AG10803 (cell line): ENCODE data around the gene FBLN5.

ENCODE experiments used
- DNase-seq: peaks from one replicate; pipeline ENCODE4 v3.0.0; 2010; ENCODE audit warnings: low read depth
- H3K4me3 ChIP-seq: 2 replicates; pipeline ENCODE4 v1.5.1; 2011; ENCODE audit warnings: mild to moderate bottlenecking, low read length, control low read depth
- TF ChIP-seq, protein P1 (sequence below): conservative IDR thresholded peaks from 2 replicates; pipeline ENCODE4 v1.5.1; 2011; ENCODE audit warnings: mild to moderate bottlenecking, low read length, control low read depth, inconsistent platforms

The FBLN5 gene

DNA sequence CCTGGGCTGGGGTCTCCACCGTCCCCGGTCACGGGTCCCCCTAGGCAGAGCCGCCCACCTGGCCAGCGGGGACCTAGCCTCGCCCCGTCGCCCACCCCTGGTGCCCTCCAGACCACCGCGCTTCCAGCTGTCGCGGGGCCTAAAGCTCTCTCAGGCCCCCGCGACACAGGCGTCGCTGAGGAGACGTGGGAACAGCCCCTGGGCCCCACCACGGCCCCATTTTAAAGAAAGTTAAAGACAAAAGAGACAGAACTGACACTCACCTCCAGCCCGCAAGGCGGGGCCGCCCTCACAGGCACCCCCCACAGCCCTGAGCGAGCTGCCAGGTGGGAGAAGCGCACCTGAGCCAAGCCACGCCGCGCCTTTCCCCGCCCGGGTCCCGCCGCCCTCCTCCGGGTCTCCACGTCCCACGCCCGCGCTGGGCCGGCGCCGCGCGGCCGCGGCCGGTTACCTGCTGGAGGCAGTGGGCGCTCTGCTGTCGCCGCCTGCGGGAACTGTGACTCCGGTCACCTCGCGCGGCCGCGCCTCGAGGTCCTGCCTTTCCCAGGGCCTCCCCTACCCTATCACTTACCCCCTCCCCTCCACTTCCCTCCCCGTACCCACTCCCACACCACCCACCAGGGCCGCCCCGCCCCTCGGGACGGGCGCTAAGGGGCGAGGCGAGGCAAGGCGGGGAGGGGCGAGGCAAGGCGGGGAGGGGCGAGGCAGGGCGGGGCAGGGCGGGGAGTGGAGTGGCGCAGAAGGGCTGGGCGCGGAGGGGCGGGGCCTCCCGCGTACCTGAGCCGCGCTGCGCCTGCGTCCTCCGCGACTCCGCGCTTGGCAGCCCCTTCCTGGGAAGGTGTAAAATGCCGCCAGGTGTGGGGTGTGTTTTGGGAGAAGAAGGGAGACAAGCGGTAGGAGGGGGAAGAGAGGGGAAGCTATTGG, 111.3 kb downstream of the FBLN5 start:
- H3K4me3 ChIP-seq: no peak overlapping the region

DNA sequence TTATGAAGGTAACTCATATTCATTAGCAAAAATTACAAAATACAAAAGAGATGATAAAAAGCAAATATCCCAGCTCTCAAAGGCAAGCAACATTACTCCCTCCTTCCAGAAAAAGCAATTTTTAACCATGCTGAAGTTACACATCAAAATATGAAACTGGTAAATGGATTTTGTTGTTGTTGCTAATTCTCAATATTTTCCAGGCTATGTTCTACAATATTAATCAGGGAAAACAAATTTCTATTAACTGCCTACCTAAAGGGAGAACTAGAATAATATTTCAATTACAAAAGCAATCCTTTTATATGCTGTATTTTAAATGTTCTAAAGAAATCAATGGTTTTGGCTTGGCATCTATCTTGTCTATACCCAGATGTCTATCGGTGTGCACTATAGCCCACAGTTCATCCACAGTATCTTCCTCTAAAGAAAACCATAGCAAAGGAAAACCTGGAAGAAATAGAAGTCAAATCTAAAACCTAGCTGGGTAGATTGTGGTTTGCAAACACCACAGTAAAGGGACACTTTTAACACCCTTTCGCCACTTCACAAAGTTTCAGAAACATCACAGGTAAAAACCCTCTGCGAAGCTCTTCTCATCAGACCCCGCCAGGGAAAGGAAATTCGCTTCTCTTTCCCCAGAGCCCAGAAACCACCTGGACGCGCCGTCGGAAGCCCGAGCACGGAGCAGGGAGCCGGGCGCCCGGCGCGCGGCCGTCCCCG, 112.1 kb downstream of the FBLN5 start:
- no peak for DNase-seq
- TF ChIP-seq, protein P1, sequence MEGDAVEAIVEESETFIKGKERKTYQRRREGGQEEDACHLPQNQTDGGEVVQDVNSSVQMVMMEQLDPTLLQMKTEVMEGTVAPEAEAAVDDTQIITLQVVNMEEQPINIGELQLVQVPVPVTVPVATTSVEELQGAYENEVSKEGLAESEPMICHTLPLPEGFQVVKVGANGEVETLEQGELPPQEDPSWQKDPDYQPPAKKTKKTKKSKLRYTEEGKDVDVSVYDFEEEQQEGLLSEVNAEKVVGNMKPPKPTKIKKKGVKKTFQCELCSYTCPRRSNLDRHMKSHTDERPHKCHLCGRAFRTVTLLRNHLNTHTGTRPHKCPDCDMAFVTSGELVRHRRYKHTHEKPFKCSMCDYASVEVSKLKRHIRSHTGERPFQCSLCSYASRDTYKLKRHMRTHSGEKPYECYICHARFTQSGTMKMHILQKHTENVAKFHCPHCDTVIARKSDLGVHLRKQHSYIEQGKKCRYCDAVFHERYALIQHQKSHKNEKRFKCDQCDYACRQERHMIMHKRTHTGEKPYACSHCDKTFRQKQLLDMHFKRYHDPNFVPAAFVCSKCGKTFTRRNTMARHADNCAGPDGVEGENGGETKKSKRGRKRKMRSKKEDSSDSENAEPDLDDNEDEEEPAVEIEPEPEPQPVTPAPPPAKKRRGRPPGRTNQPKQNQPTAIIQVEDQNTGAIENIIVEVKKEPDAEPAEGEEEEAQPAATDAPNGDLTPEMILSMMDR: no peak
- H3K4me3 ChIP-seq: no peak overlapping the region

More for the DNA sequence above, 111.3 kb downstream of the FBLN5 start:
- DNase-seq: no peak
- TF ChIP-seq, protein P1: no peak

DNA sequence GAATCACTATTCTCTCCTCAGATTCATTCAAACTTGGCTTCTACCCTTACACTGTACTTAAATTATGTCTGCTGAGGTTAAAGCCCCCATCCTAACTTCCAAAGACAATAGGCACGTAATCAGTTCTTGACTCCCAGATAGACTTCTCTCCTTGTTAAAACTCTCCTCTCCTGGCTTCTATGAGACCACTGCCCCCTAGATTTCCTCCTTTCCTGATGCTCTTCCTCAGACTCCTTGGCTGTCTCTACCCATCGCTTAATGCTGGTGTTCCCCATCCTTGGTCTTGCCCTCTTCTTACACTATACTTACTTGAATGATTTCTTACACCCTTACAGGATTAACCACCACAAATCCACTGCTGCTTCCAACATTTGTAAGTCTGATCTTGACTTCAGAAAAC, 112.9 kb downstream of the FBLN5 start:
- TF ChIP-seq, protein P1: no peak
- no peak for DNase-seq
- no peak overlapping the region for H3K4me3 ChIP-seq

DNA sequence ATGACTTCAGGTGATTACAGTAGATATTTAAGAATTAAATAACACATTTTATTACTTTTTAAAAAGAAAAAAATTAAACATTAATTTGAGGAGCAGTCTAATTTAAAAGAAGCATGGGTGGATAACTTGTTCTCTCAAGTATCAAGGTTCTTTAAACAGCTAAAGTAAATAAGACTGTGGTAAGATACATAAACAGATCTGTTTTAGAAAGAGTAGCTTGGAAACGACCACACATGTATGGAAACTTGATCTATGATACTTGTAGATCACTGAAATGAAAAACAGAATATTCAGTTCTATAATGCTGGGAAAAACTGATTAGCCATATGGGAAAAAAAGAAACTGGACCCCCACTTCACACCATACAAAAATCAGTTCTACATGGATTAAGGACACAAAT, 116.2 kb downstream of the FBLN5 start:
- no peak for DNase-seq
- TF ChIP-seq, protein P1: no peak
- H3K4me3 ChIP-seq: no peak overlapping the region

DNA sequence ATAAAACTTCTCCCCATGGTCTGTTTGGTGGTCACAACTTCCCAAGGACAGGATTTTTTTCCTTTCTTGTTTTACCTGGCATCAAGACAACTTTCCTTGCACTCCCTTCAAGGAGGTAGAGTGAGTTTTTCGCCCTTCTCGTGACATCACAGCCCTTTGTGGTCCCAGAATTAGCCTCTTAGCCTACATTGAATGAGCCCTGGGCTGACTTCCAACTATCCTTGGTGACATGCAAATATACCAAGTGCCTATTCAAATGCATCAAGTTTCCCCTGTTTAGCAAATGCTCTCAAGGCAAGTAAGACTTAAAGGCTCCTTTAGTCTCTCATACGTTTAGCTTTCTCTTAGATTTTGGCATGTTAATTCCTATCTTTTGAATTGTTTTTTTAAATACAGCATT, 116.7 kb downstream of the FBLN5 start:
- DNase-seq: no peak
- no peak overlapping the region for H3K4me3 ChIP-seq
- TF ChIP-seq, protein P1: no peak

DNA sequence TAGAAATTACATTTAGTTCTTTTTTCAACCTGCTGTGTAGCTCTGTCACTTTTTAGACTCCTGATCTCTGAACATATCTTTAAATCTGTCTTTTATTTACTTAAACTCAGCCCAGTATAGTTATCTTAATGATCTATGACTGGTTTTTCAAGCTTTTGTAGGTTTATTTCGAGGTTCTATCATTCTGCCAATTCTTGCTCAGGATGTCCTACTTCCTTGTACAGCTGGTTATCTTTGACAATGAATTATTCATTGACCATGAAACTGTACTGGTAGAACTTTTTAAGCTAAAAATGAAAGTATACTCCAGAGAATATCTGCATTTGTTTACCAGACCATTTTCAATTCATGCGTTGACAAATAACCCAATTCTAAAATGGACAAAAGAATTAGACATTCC, 118.0 kb downstream of the FBLN5 start:
- no peak for DNase-seq
- H3K4me3 ChIP-seq: no peak overlapping the region
- TF ChIP-seq, protein P1: no peak
